Sigmoid colon (tissue), 3 donors: ENCODE measurements around the gene TMCO1.

ENCODE experiments used
- CTCF ChIP-seq, 4 experiments: fragments of 450-650 bp in 3 of 4; fragments of 200-600 bp in 1 of 4; IDR thresholded peaks; one replicate each; pipeline ENCODE4 v1.5.1; 2016 to 2019; ENCODE audit warnings: antibody characterized with exemption in 4 of 4, mild to moderate bottlenecking in 3 of 4, moderate library complexity in 2 of 4
- POLR2A ChIP-seq, 2 donors: fragments of 450-650 bp; IDR thresholded peaks; one replicate each; pipeline ENCODE4 v1.6.1; 2016; ENCODE audit warnings: antibody characterized with exemption in 2 of 2, mild to moderate bottlenecking in 2 of 2, moderate library complexity in 2 of 2

- TF ChIP-seq POLR2A (IDR thresholded peaks at IDR 0.05) (no peak), CTCF (IDR thresholded peaks at IDR 0.05) (no peak)
Measured at GRCh38 chr1:165816826-165817497, 48.3 kb upstream of the TMCO1 start.
